Left ventricle myocardium inferior (tissue), 1 donor: ENCODE data around the gene EPB41. TPM values are rescaled to one million over a fixed set of nuclear protein-coding genes. Genes with fewer than 3 reads are reported as not detected.

Source experiments
- DNase-seq: peaks from one replicate; pipeline ENCODE4 v3.0.0-alpha.2; 2020
- H3K27ac ChIP-seq: fragments of 200-600 bp; replicated peaks from 2 replicates; pipeline ENCODE4 v1.8.0; 2021
- H3K27me3 ChIP-seq: fragments of 200-600 bp; 2 replicates; pipeline ENCODE4 v1.8.0; 2021; ENCODE audit warnings: low read depth
- H3K36me3 ChIP-seq: fragments of 200-600 bp; 2 replicates; pipeline ENCODE4 v1.8.0; 2021
- H3K4me1 ChIP-seq: fragments of 200-600 bp; 2 replicates; pipeline ENCODE4 v1.8.0; 2021
- H3K4me3 ChIP-seq: fragments of 200-600 bp; 2 replicates; pipeline ENCODE4 v1.8.0; 2021; ENCODE audit warnings: mild to moderate bottlenecking, moderate library complexity
- H3K9me3 ChIP-seq: fragments of 200-600 bp; replicated peaks from 2 replicates; pipeline ENCODE4 v1.8.0; 2021
- intact Hi-C: fragments of 100-400 bp; cut with micrococcal nuclease; formaldehyde crosslinking; loops from one replicate; pipeline ENCODE4 v1.11.0; 2022
- total RNA-seq: library from RNA; stranded (reverse); fragmentation: NEBNext Ultra II Directional; extraction: Animal tissue kit (Norgen Biotek cat#: 25700); gene quantifications from one replicate; pipeline ENCODE4 v1.2.1, GENCODE V29; 2021
- TF ChIP-seq, protein P1 (sequence below): fragments of 200-600 bp; IDR thresholded peaks from 2 replicates; pipeline ENCODE4 v1.8.0; 2021; ENCODE audit warnings: antibody characterized with exemption, mild to moderate bottlenecking, borderline replicate concordance
- donor health status: DM: no; HTN: yes; CAD: no; lungs with severe emphysema.

Gene EPB41
- total RNA-seq, 1 donor from 2014 or later = 23.4 TPM

DNA sequence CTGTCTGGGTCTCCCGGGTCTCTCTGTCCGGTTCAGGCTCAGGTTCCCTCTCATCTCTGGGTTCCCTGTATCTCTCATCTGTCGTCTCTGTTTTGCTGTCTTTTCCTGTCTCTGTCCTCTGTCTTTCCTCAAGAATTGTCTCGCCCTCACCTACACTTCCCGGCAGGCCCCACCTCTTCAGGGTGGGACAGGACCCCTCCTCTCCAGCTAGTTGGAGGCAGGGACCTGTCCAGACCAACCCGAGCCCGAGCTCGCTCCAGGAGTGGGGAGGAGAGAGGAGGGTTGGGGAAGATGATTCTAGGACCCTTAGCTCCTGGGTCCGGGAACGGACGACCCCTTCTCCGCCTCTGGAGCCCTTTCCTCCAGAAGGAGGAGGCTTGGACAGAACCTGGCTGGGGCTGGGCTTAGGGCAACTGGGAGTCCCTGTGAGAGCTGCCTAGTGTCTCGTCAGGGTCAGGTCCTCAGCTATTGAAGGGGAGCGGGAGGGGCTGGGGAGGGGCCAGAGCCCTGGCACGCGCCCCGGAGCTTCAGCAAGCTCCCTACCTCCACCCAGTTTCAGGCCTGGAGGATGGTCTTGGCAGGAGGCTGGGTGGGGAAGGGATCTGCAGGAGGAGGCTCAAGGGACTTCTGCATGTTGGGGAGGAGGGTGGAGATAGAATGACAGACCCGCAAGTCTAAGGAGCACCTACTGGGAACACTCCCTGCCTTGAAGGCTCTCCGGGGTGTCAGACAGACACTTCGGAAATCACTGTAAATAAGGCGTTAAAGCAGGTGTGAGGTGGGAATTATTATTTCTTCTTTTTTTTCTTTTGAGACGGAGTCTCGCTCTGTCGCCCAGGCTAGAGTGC, 26.3 kb upstream of the EPB41 start:
- peaks cover 23% of the 10 kb centered on the region for H3K27me3 ChIP-seq
- DNase-seq = peak; percentile 54
- intact Hi-C loops = no loop called here
- peak overlapping the region; percentile 84 for H3K4me3 ChIP-seq
- H3K36me3 ChIP-seq = no peaks in the 10 kb centered on the region
- H3K9me3 ChIP-seq = no peaks in the 10 kb centered on the region
- H3K27ac ChIP-seq = peak overlapping the region; percentile 80
- TF ChIP-seq, protein P1, sequence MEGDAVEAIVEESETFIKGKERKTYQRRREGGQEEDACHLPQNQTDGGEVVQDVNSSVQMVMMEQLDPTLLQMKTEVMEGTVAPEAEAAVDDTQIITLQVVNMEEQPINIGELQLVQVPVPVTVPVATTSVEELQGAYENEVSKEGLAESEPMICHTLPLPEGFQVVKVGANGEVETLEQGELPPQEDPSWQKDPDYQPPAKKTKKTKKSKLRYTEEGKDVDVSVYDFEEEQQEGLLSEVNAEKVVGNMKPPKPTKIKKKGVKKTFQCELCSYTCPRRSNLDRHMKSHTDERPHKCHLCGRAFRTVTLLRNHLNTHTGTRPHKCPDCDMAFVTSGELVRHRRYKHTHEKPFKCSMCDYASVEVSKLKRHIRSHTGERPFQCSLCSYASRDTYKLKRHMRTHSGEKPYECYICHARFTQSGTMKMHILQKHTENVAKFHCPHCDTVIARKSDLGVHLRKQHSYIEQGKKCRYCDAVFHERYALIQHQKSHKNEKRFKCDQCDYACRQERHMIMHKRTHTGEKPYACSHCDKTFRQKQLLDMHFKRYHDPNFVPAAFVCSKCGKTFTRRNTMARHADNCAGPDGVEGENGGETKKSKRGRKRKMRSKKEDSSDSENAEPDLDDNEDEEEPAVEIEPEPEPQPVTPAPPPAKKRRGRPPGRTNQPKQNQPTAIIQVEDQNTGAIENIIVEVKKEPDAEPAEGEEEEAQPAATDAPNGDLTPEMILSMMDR = no peak
- H3K4me1 ChIP-seq = peaks cover 49% of the 10 kb centered on the region

DNA sequence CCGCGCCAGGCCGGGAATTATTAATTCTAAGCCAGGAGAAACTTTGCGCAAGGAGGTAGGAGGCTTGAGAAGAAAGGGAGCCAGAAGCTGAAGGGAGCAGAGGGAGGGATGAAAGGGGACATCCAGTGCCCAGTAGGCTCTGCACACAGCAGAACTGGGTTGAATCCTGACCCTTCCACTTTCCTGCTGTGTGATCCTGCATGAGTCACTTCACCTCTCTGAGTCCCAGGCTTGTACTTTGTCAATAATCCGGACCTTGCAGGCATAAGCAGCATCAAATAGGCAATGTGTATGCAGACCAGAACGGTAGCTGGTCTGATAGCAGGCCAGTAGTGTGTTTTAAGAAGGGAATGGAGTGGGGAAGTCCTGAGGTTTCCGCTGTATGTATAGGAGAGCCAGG, 25.5 kb upstream of the EPB41 start:
- TF ChIP-seq, protein P1 = no peak
- Histone ChIP-seq H3K4me1 (peaks cover 48% of the 10 kb centered on the region), H3K4me3 (no peak overlapping the region), H3K27ac (no peak overlapping the region), H3K36me3 (no peaks in the 10 kb centered on the region), H3K9me3 (no peaks in the 10 kb centered on the region), H3K27me3 (peaks cover 23% of the 10 kb centered on the region)
- no peak for DNase-seq
- intact Hi-C loops = no loop called here

DNA sequence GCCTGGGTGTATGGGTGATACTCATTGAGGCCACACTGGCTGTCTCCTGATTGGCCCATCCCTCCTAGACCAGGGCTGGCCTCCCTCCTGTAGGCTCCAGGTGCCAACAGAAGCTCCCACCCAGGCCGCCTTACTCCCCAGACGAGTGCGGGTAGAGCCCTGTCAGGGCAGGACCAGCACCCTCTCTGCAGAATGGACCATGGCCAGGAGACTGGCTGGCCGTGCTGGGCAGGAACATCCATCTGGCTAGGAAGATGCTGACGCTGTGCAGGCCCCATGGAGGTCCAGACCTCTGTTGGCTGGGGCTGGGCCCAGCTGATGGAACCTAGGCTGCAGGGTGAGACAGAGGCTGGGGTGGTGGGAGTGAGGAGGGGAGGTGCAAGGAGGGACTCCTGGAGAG, 25.0 kb upstream of the EPB41 start:
- Histone ChIP-seq H3K27ac (no peak overlapping the region), H3K4me1 (peaks cover 48% of the 10 kb centered on the region), H3K4me3 (no peak overlapping the region), H3K9me3 (no peaks in the 10 kb centered on the region), H3K27me3 (peaks cover 23% of the 10 kb centered on the region), H3K36me3 (no peaks in the 10 kb centered on the region)
- intact Hi-C loops = no loop called here
- DNase-seq = no peak
- TF ChIP-seq, protein P1 = no peak

DNA sequence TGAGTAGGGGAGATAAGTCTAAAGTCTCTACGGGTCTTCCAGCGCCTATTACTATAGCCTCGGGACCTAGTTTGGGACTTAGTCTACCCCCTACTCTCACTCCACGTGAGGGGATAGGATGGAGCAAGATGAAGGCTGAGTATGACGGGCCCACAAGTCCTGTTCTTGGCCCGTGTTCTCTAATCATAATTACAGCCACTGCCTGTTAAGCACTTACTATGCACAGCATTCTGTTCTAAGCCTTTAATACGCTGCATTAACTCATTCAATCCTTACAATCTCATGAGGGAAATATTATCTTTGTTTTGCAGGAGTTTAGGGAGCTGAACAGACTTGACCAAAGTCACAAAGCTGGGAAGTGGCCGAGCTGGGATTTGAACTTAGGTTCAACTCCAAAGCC, 23.9 kb upstream of the EPB41 start:
- Histone ChIP-seq H3K4me1 (peaks cover 48% of the 10 kb centered on the region), H3K27ac (no peak overlapping the region), H3K4me3 (no peak overlapping the region), H3K36me3 (no peaks in the 10 kb centered on the region), H3K9me3 (no peaks in the 10 kb centered on the region), H3K27me3 (peaks cover 23% of the 10 kb centered on the region)
- no peak for DNase-seq
- TF ChIP-seq, protein P1 = no peak
- intact Hi-C loops = no loop called here

DNA sequence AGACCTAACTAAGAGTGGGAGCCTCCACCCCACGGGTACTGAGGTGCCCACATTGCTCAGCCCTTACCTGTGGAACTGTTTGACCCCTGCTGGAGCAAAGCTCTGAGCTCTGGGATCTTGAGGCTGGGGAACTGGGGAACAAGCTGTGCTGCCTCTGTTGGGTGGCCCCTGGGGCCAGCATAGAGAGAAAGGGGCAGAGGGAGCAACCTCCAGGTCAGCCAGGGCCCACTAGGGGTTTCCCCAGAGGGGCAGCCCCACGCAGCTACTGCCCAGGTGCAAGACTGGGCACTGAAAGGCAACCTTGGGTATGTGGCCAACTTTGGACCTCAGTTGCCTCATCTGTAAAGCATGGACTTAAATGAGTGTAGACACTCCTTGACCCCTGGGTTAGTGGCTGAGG, 23.5 kb upstream of the EPB41 start:
- Histone ChIP-seq H3K27ac (no peak overlapping the region), H3K36me3 (no peaks in the 10 kb centered on the region), H3K27me3 (peaks cover 23% of the 10 kb centered on the region), H3K4me3 (no peak overlapping the region), H3K9me3 (no peaks in the 10 kb centered on the region), H3K4me1 (peaks cover 45% of the 10 kb centered on the region)
- TF ChIP-seq, protein P1 = no peak
- intact Hi-C loops = no loop called here
- DNase-seq = no peak
